ENCODE data around the gene ARID1B. TPM values are rescaled to one million over a fixed set of nuclear protein-coding genes. Genes with fewer than 3 reads are reported as not detected.

Gene ARID1B
- total RNA-seq, 1 experiment from 2014 or later: 42.8 TPM

GRCh38 chr6:157078326-157078725 is 301.1 kb downstream of the ARID1B start:
- no TSS peak for BruUV-seq (replicated peaks)
- no peak overlapping the region for H3K4me2 ChIP-seq
- CTCF ChIA-PET: no interaction called here

DNA sequence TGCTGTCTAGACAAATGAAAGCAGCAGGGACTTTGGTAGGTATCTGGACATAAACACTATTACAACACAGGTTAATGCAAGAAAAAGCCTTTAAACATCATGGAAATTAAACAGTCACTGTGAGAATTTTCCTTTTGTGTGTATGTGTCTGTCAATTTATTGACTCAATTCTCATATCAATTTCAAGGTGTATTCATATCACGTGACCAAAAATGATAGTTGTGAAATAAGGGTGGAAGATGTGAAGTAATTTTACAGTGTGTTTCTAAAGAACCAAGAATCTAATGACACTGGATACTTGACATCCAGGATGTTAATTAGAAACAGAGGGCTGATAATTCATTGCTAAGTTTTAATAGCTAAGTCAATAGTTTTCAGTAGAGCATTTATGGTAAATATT is 302.1 kb downstream of the ARID1B start:
- BruUV-seq (replicated peaks): no TSS peak
- no peaks in the 10 kb centered on the region; the same call in 1 of the 2 replicates for H3F3A ChIP-seq (ENCODE audit: insufficient read depth, low read depth)
- no peaks in the 10 kb centered on the region for H3K4me1 ChIP-seq (replicated peaks; ENCODE audit: insufficient read depth)
- intact Hi-C loops (cut with micrococcal nuclease; ENCODE audit: unreplicated experiment): no loop called here
- H3K9me2 ChIP-seq (ENCODE audit: insufficient read depth): no peaks in the 10 kb centered on the region
- no peaks in the 10 kb centered on the region for H3K79me2 ChIP-seq (ENCODE audit: low read depth)
- no peaks in the 10 kb centered on the region for H3K9me3 ChIP-seq (ENCODE audit: insufficient read depth, low read depth)
- TF ChIP-seq EZH2 (IDR thresholded peaks at IDR 0.05; ENCODE audit: low read depth): no peak
- TF ChIP-seq, protein P1, sequence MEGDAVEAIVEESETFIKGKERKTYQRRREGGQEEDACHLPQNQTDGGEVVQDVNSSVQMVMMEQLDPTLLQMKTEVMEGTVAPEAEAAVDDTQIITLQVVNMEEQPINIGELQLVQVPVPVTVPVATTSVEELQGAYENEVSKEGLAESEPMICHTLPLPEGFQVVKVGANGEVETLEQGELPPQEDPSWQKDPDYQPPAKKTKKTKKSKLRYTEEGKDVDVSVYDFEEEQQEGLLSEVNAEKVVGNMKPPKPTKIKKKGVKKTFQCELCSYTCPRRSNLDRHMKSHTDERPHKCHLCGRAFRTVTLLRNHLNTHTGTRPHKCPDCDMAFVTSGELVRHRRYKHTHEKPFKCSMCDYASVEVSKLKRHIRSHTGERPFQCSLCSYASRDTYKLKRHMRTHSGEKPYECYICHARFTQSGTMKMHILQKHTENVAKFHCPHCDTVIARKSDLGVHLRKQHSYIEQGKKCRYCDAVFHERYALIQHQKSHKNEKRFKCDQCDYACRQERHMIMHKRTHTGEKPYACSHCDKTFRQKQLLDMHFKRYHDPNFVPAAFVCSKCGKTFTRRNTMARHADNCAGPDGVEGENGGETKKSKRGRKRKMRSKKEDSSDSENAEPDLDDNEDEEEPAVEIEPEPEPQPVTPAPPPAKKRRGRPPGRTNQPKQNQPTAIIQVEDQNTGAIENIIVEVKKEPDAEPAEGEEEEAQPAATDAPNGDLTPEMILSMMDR (conservative IDR thresholded peaks at IDR 0.05): no peak
- no peak overlapping the region for H3K4me3 ChIP-seq
- H3K27me3 ChIP-seq (ENCODE audit: insufficient read depth, low read depth): no peaks in the 10 kb centered on the region
- no peak overlapping the region for H3K27ac ChIP-seq
- CTCF ChIA-PET: no interaction called here
- H2AFZ ChIP-seq: no peak overlapping the region
- POLR2A ChIA-PET (ENCODE audit: unreplicated experiment): interaction anchor here (0.6 kb wide), 1 partner anchor 1621 kb away, joined by 3 read pairs; no protein-coding TSS in a partner anchor
- no peak for DNase-seq
- H4K20me1 ChIP-seq (ENCODE audit: insufficient read depth): no peaks in the 10 kb centered on the region
- H3K36me3 ChIP-seq (ENCODE audit: low read depth): no peaks in the 10 kb centered on the region
- H3K4me2 ChIP-seq: no peak overlapping the region

More at GRCh38 chr6:157078326-157078725, 301.1 kb downstream of the ARID1B start:
- H3K27me3 ChIP-seq (ENCODE audit: insufficient read depth, low read depth): no peaks in the 10 kb centered on the region
- H3K4me3 ChIP-seq: no peak overlapping the region
- POLR2A ChIA-PET (ENCODE audit: unreplicated experiment): no interaction called here
- H2AFZ ChIP-seq: no peak overlapping the region
- no peaks in the 10 kb centered on the region for H4K20me1 ChIP-seq (ENCODE audit: insufficient read depth)
- TF ChIP-seq EZH2 (IDR thresholded peaks at IDR 0.05; ENCODE audit: low read depth): no peak
- TF ChIP-seq, protein P1 (conservative IDR thresholded peaks at IDR 0.05): no peak
- intact Hi-C loops (cut with micrococcal nuclease; ENCODE audit: unreplicated experiment): no loop called here
- H3K79me2 ChIP-seq (ENCODE audit: low read depth): no peaks in the 10 kb centered on the region
- no peaks in the 10 kb centered on the region for H3K4me1 ChIP-seq (replicated peaks; ENCODE audit: insufficient read depth)
- no peaks in the 10 kb centered on the region for H3K36me3 ChIP-seq (ENCODE audit: low read depth)
- H3K9me3 ChIP-seq (ENCODE audit: insufficient read depth, low read depth): no peaks in the 10 kb centered on the region
- no peak overlapping the region for H3K27ac ChIP-seq
- no peaks in the 10 kb centered on the region for H3K9me2 ChIP-seq (ENCODE audit: insufficient read depth)
- H3F3A ChIP-seq (ENCODE audit: insufficient read depth, low read depth): no peaks in the 10 kb centered on the region; the same call in 1 of the 2 replicates
- DNase-seq: no peak

DNA sequence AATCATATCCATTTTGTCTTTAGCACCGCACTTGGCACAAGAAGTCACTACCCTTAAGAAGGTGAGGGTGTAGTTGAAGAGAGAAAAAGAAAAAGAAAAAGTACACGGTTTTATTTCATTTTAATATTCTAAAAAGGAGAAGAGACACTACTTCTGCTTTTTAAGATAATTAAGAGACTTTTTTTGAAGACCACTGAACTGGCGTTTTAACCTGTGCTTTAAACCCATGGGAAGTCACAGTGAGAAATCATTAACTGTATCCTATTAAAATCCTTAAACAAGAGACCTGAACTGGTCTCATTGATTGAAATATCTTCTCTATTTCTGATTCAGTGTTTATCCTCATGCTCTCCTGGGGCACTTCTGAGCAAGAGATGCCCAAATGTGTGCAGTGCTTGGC is 302.6 kb downstream of the ARID1B start:
- Histone ChIP-seq H3K27me3 (ENCODE audit: insufficient read depth, low read depth) (no peaks in the 10 kb centered on the region), H3K4me1 (replicated peaks; ENCODE audit: insufficient read depth) (no peaks in the 10 kb centered on the region), H3F3A (ENCODE audit: insufficient read depth, low read depth) (no peaks in the 10 kb centered on the region; the same call in 1 of the 2 replicates), H3K79me2 (ENCODE audit: low read depth) (no peaks in the 10 kb centered on the region), H2AFZ (no peak overlapping the region), H3K9me3 (ENCODE audit: insufficient read depth, low read depth) (no peaks in the 10 kb centered on the region), H3K9me2 (ENCODE audit: insufficient read depth) (no peaks in the 10 kb centered on the region), H3K4me3 (no peak overlapping the region), H3K27ac (no peak overlapping the region), H3K36me3 (ENCODE audit: low read depth) (no peaks in the 10 kb centered on the region), H3K4me2 (no peak overlapping the region), H4K20me1 (ENCODE audit: insufficient read depth) (no peaks in the 10 kb centered on the region)
- TF ChIP-seq EZH2 (IDR thresholded peaks at IDR 0.05; ENCODE audit: low read depth): no peak
- TF ChIP-seq, protein P1 (conservative IDR thresholded peaks at IDR 0.05): no peak
- intact Hi-C loops (cut with micrococcal nuclease; ENCODE audit: unreplicated experiment): no loop called here
- POLR2A ChIA-PET (ENCODE audit: unreplicated experiment): no interaction called here
- no TSS peak for BruUV-seq (replicated peaks)
- CTCF ChIA-PET: no interaction called here
- no peak for DNase-seq

All from PC-9 (cell line).